Ovary (tissue), 10 donors: ENCODE measurements around the gene PCDHGA9. TPM values are rescaled to one million over a fixed set of nuclear protein-coding genes. Genes with fewer than 3 reads are reported as not detected.
A peak's percentile ranks its signal among the peaks of the same experiment; 100 is the strongest.

ENCODE experiments used
- DNase-seq, 5 donors: peaks; one replicate each; pipeline ENCODE4 v3.0.0-alpha.2; 2019 to 2020
- H3K27ac ChIP-seq, 2 donors: fragments of 200-600 bp; one replicate each; pipeline versions ENCODE4 v1.5.1 to v1.8.0; 2019 to 2022
- H3K27me3 ChIP-seq: fragments of 200-600 bp; one replicate; pipeline ENCODE4 v1.8.0; 2022
- H3K36me3 ChIP-seq: fragments of 200-600 bp; sonication (generic); one replicate; pipeline ENCODE4 v1.5.1; 2019
- H3K4me1 ChIP-seq: one replicate; pipeline ENCODE4 v1.8.1; 2013; ENCODE audit warnings: mild to moderate bottlenecking, moderate library complexity; ENCODE audit not compliant: insufficient read depth
- H3K4me3 ChIP-seq: fragments of 200-600 bp; sonication (generic); one replicate; pipeline ENCODE4 v1.5.1; 2017
- H3K9me3 ChIP-seq, 2 donors: fragments of 200-600 bp in 1 of 2; sonication (generic) in 1 of 2; one replicate each; pipeline versions ENCODE4 v1.5.1 to v1.8.1; 2013 to 2019; ENCODE audit warnings: mild to moderate bottlenecking in 1 of 2, moderate library complexity in 1 of 2
- CTCF ChIP-seq, 3 donors: fragments of 450-650 bp in 2 of 3; fragments of 200-600 bp in 1 of 3; IDR thresholded peaks; one replicate each; pipeline versions ENCODE4 v1.5.1 to v1.8.0; 2016 to 2022; ENCODE audit warnings: antibody characterized with exemption in 3 of 3, mild to moderate bottlenecking in 1 of 3
- EP300 ChIP-seq: sonication (generic); formaldehyde crosslinking; IDR thresholded peaks from one replicate; pipeline ENCODE4 v1.6.1; 2017; ENCODE audit warnings: antibody characterized with exemption
- POLR2A ChIP-seq: fragments of 450-650 bp; IDR thresholded peaks from one replicate; pipeline ENCODE4 v1.6.1; 2017; ENCODE audit warnings: antibody characterized with exemption, mild to moderate bottlenecking, moderate library complexity
- WGBS, 3 donors: extraction: QIAGEN DNeasy Blood & Tissue Kit in 1 of 3; methylation state at CpG; one replicate each; pipeline versions ENCODE4 v1.1.5 to v1.1.7; 2013 to 2017; 5-methylcytosine and 5-hydroxymethylcytosine counted together
- intact Hi-C, 4 donors: fragments of 100-400 bp; cut with DNase I; formaldehyde crosslinking; loops; one replicate each; pipeline versions ENCODE4 v1.11.0 to v1.15.1; 2022 to 2023
- long read RNA-seq, 3 donors: library from polyadenylated mRNA in 2 of 3; unstranded in 2 of 3; transcript quantifications; one replicate each; pipeline ENCODE4 v2.0.0 and lab custom pipeline, GENCODE V29; 2021 to 2026
- polyA plus RNA-seq, 2 donors: library from polyadenylated mRNA; stranded (reverse); fragments of 200-250 nt in 1 of 2; fragments of 350-450 nt in 1 of 2; fragmentation: Illumina TruSeq in 1 of 2; extraction: RNeasy Lipid Tissue Mini Kit (QIAGEN cat#74804) in 1 of 2; gene quantifications; one replicate each; pipeline ENCODE4 v1.2.3, GENCODE V29; 2013 to 2014
- total RNA-seq, 7 donors: library from RNA; depleted of rRNA in 2 of 7; stranded (reverse); fragments of >200 nt in 2 of 7; fragmentation: NEBNext Ultra II Directional in 3 of 7; extraction: Animal tissue kit (Norgen Biotek cat#: 25700) in 3 of 7; gene quantifications; one replicate each; pipeline versions ENCODE4 v1.1.0 to v1.2.4, GENCODE V29; 2016 to 2023
- donor health status: DM: no; HTN: no; CAD: no; lungs with moderate emphysema.
- donor health status: DM: no; HTN: no; CAD: no.
- donor health status: Bipolar disorder and iron deficiency.
- donor health status: DM: yes; HTN: yes; CAD: no.
- donor health status: DM: no; HTN: no; CAD: no.
- donor health status: DM: yes; HTN: yes; CAD: no.

The PCDHGA9 gene
- total RNA-seq = 10 to 100 TPM in 4 of 7 donors, 1 to 10 TPM in 3; 5.4 to 11.7 (median 10.6) TPM
- polyA plus RNA-seq = 1 to 10 TPM; 2.3 to 5.2 TPM
- long read RNA-seq, donor 1, partial matches to known transcripts = 0 of 1 reads
- long read RNA-seq, donor 1, other reads (novel, unspliced or antisense) = 0 of 1 reads
- long read RNA-seq, donor 2, full-length matches to known transcripts = 2 of 2 reads
- long read RNA-seq, donor 2, partial matches to known transcripts = 0 of 2 reads
- long read RNA-seq, donor 2, other reads (novel, unspliced or antisense) = 0 of 2 reads
- long read RNA-seq, donor 3, full-length matches to known transcripts = 3 of 3 reads
- long read RNA-seq, donor 3, partial matches to known transcripts = 0 of 3 reads
- long read RNA-seq, donor 3, other reads (novel, unspliced or antisense) = 0 of 3 reads

- intact Hi-C loops = loop anchor here in 1 of 4 donors (10.0 kb wide), 1 partner anchor 152 kb away; no protein-coding TSS in a partner anchor
- peak within 1 kb of the TSS; percentile 12 for H3K4me3 ChIP-seq
Observed at GRCh38 chr5:141402553-141403243, at the start of gene PCDHGA9. PCDHGA9 (plus strand) TSS chr5:141402778; CDS start chr5:141402953, 175 bp downstream.

GRCh38 chr5:141354900-141355469, 47.6 kb upstream of the PCDHGA9 start, which contains the start of gene PCDHGA4:
PCDHGA4 (plus strand) TSS chr5:141355021; CDS start chr5:141355108, 87 bp downstream.
- DNase-seq = no peak
- Histone ChIP-seq H3K4me3 (peak within 1 kb of the TSS; percentile 10), H3K4me1 (no peaks in the 10 kb centered on the region), H3K36me3 (no peaks in the 10 kb centered on the region), H3K27ac (no peak within 1 kb of the TSS), H3K27me3 (no peaks in the 10 kb centered on the region), H3K9me3 (peaks cover 7 to 52% of the 10 kb centered on the region in 2 donors)
- no peak for TF ChIP-seq POLR2A
- 9 to 19% (median 11%) methylated on average over 29 of the region's 29 CpGs for WGBS, 3 donors
- intact Hi-C loops = no loop called here

More at GRCh38 chr5:141402553-141403243, at the start of gene PCDHGA9:
- H3K9me3 ChIP-seq = peaks cover 10 to 44% of the 10 kb centered on the region in 2 donors
- TF ChIP-seq POLR2A = no peak
- no peak for TF ChIP-seq EP300
- TF ChIP-seq CTCF (IDR thresholded peaks at IDR 0.05) = no peak
- DNase-seq = peak in 1 of 5 donors; percentile 28
- H3K27me3 ChIP-seq = no peaks in the 10 kb centered on the region
- no peaks in the 10 kb centered on the region for H3K4me1 ChIP-seq
- H3K36me3 ChIP-seq = no peaks in the 10 kb centered on the region
- H3K27ac ChIP-seq = no peak within 1 kb of the TSS
- WGBS, 3 donors = 12 to 16% (median 13%) methylated on average over 27 of the region's 27 CpGs

GRCh38 chr5:141355641-141356040, 46.9 kb upstream of the PCDHGA9 start:
- 43 to 62% (median 53%) methylated on average over 24 of the region's 24 CpGs for WGBS, 3 donors
- intact Hi-C loops = no loop called here
- Histone ChIP-seq H3K4me3 (no peak overlapping the region), H3K27me3 (no peaks in the 10 kb centered on the region), H3K36me3 (no peaks in the 10 kb centered on the region), H3K9me3 (peaks cover 7 to 52% of the 10 kb centered on the region in 2 donors), H3K27ac (no peak overlapping the region), H3K4me1 (no peaks in the 10 kb centered on the region)
- TF ChIP-seq POLR2A (no peak), EP300 (no peak), CTCF (IDR thresholded peaks at IDR 0.05) (no peak)
- DNase-seq = no peak

- WGBS, 3 donors = 68 to 82% (median 77%) methylated on average over 5 of the region's 5 CpGs
- H3K4me3 ChIP-seq = no peak overlapping the region
- intact Hi-C loops = no loop called here
- H3K9me3 ChIP-seq = peaks cover 7 to 52% of the 10 kb centered on the region in 2 donors
- H3K27ac ChIP-seq = no peak overlapping the region
- no peaks in the 10 kb centered on the region for H3K36me3 ChIP-seq
- DNase-seq = no peak
- H3K27me3 ChIP-seq = no peaks in the 10 kb centered on the region
- TF ChIP-seq POLR2A = no peak
- no peak for TF ChIP-seq EP300
- TF ChIP-seq CTCF (IDR thresholded peaks at IDR 0.05) = no peak
- H3K4me1 ChIP-seq = no peaks in the 10 kb centered on the region
Observed at GRCh38 chr5:141356133-141356532, 46.4 kb upstream of the PCDHGA9 start.
